ENCODE measurements around the gene HCN1. TPM values are rescaled to one million over a fixed set of nuclear protein-coding genes. Genes with fewer than 3 reads are reported as not detected.

The HCN1 gene
- total and polyA plus RNA-seq, 2 of the 8 experiments (the other 6 are each of a cell fraction or from before 2014, with no cell fraction given), result 1.1 to 6.7 TPM

DNA sequence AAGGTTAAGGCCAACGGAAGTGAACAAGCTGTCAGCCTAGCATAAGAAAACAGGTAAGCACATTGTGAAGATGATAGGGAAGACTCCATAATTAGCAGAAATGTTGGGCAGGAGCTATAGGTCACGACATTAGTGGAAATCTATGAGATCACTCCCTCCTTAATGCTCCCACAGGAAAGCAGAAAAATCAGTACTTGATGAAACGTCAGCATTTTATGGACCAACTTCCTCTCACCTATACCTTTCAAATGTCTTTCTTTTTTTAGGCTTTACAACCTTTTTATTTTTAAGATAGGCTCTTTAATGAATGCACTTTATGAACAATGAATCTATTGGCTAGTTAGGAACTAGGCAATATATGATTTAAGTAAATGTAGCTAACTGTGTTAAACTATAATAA, 29.4 kb upstream of the HCN1 start:
- Histone ChIP-seq H3K79me2 (ENCODE audit: control insufficient read depth in 1 of 2, insufficient read depth in 2 of 2, low read length in 2 of 2) (no peaks in the 10 kb centered on the region), H3K23me2 (ENCODE audit: low read depth, low read length) (peaks cover 4% of the 10 kb centered on the region; the same call in 1 of the 2 replicates), H3K4ac (replicated peaks; ENCODE audit: insufficient read length, low read depth, low read length) (no peak overlapping the region), H3K14ac (ENCODE audit: insufficient read length) (no peak overlapping the region), H4K8ac (ENCODE audit: extremely low read depth, insufficient read depth, low read length) (no peak overlapping the region), H2BK20ac (ENCODE audit: low read length) (no peak overlapping the region), H3K18ac (ENCODE audit: extremely low read depth, low read length) (no peak overlapping the region), H3K9me3 (ENCODE audit: insufficient read depth in 2 of 2, low read depth in 1 of 2, low read length in 1 of 2) (no peaks in the 10 kb centered on the region), H3K27me3 (replicated peaks in 1 of 4; ENCODE audit: control insufficient read depth in 3 of 4, extremely low read depth in 1 of 4, insufficient read depth in 3 of 4, low read length in 3 of 4) (no peaks in the 10 kb centered on the region), H2BK5ac (ENCODE audit: low read depth, low read length) (no peak overlapping the region), H4K5ac (ENCODE audit: insufficient read length, low read depth, low read length) (no peak overlapping the region), H2AFZ (ENCODE audit: low read length) (no peak overlapping the region; the same call in 1 of the 2 replicates), H3K27ac (ENCODE audit: low read depth, low read length) (no peak overlapping the region), H3K36me3 (ENCODE audit: control insufficient read depth in 2 of 4, insufficient read depth in 4 of 4, low read length in 3 of 4) (no peaks in the 10 kb centered on the region), H3K4me2 (ENCODE audit: insufficient read depth in 1 of 2, low read depth in 2 of 2, low read length in 2 of 2) (no peak overlapping the region), H3K4me3 (ENCODE audit: extremely low read depth in 1 of 4, insufficient read depth in 2 of 4, low read depth in 3 of 4, low read length in 4 of 4) (no peak overlapping the region), H3K79me1 (ENCODE audit: low read depth, low read length) (no peaks in the 10 kb centered on the region), H3K4me1 (replicated peaks in 1 of 4; ENCODE audit: control insufficient read depth in 3 of 4, insufficient read depth in 4 of 4, low read length in 3 of 4) (peaks cover 0 to 9% (median 3%) of the 10 kb centered on the region in 4 experiments; a peak in 2 of 7 replicates), H2BK120ac (replicated peaks; ENCODE audit: low read depth, low read length) (no peak overlapping the region), H3K56ac (replicated peaks; ENCODE audit: insufficient read length, low read depth, low read length) (no peak overlapping the region), H2BK15ac (ENCODE audit: low read length) (no peak overlapping the region), H3K9ac (replicated peaks in 1 of 4; ENCODE audit: extremely low read depth in 1 of 4, low read depth in 3 of 4, low read length in 3 of 4) (no peak overlapping the region), H2AK5ac (ENCODE audit: low read depth, low read length) (no peak overlapping the region), H3K23ac (ENCODE audit: insufficient read length) (no peak overlapping the region), H4K20me1 (replicated peaks in 1 of 2; ENCODE audit: control insufficient read depth in 1 of 2, insufficient read depth in 2 of 2, low read length in 2 of 2) (no peaks in the 10 kb centered on the region), H4K91ac (replicated peaks; ENCODE audit: insufficient read length, low read length) (no peak overlapping the region), H2BK12ac (ENCODE audit: low read depth, low read length) (no peak overlapping the region)
- WGBS, 2 experiments (ENCODE audit: extremely low coverage in 1 of 2, insufficient coverage in 1 of 2, insufficient read length in 1 of 2, insufficient replicate concordance in 2 of 2, low coverage in 1 of 2, low lambda C conversion rate in 2 of 2, missing lambda C conversion rate in 1 of 2), result 70% methylated on average over 3 of the region's 3 CpGs; no CpG with 5 or more reads in 1 of the 2 experiments
- ChIA-PET CTCF (ENCODE audit: partially characterized antibody) (interaction anchor here (0.5 to 1.8 kb wide), 4 partner anchors 29 to 1483 kb away, joined by 3 to 5 read pairs (median 3); partner anchors contain the start of gene HCN1), POLR2A (ENCODE audit: partially characterized antibody) (no interaction called here)
- DNase-seq (ENCODE audit: low read depth in 1 of 2, low spot score in 2 of 2) (no peak), FAIRE-seq (no peak)
- TF ChIP-seq, protein P1, sequence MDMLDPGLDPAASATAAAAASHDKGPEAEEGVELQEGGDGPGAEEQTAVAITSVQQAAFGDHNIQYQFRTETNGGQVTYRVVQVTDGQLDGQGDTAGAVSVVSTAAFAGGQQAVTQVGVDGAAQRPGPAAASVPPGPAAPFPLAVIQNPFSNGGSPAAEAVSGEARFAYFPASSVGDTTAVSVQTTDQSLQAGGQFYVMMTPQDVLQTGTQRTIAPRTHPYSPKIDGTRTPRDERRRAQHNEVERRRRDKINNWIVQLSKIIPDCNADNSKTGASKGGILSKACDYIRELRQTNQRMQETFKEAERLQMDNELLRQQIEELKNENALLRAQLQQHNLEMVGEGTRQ (IDR thresholded peaks at IDR 0.05; ENCODE audit: low read length), result no peak
- TF ChIP-seq POU5F1 (IDR thresholded peaks at IDR 0.05; ENCODE audit: low read depth, low read length) (no peak), SIN3A (conservative IDR thresholded peaks at IDR 0.05 in 1 of 2, IDR thresholded peaks at IDR 0.05 in 1 of 2; ENCODE audit: low read depth in 1 of 2, low read length in 2 of 2) (no peak), BRCA1 (IDR thresholded peaks at IDR 0.05; ENCODE audit: low read depth, low read length) (no peak), SUZ12 (IDR thresholded peaks at IDR 0.05; ENCODE audit: low read length) (no peak), CBX8 (IDR thresholded peaks at IDR 0.05; ENCODE audit: borderline replicate concordance, low read depth, low read length) (no peak), GABPA (IDR thresholded peaks at IDR 0.05; ENCODE audit: borderline replicate concordance, insufficient read depth, low read length) (no peak), RAD21 (IDR thresholded peaks at IDR 0.05 in 1 of 2, conservative IDR thresholded peaks at IDR 0.05 in 1 of 2; ENCODE audit: low read depth in 2 of 2, low read length in 2 of 2) (no peak), EZH2 (IDR thresholded peaks at IDR 0.05; ENCODE audit: low read depth, low read length, severe bottlenecking) (no peak)
- TF ChIP-seq, protein P2, sequence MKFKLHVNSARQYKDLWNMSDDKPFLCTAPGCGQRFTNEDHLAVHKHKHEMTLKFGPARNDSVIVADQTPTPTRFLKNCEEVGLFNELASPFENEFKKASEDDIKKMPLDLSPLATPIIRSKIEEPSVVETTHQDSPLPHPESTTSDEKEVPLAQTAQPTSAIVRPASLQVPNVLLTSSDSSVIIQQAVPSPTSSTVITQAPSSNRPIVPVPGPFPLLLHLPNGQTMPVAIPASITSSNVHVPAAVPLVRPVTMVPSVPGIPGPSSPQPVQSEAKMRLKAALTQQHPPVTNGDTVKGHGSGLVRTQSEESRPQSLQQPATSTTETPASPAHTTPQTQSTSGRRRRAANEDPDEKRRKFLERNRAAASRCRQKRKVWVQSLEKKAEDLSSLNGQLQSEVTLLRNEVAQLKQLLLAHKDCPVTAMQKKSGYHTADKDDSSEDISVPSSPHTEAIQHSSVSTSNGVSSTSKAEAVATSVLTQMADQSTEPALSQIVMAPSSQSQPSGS (IDR thresholded peaks at IDR 0.05; ENCODE audit: low read length), result no peak

Data from H1 (cell line).